Cerebellar nuclear complex (tissue), 1 donor: ENCODE results near the gene CST1.
"Not testable (repeated sequence)": the region's sequence is repeated elsewhere in the genome, so short reads cannot be mapped to it uniquely, and the experiment has no call there.

Source experiments
- DNase-seq, 2 experiments: peaks; one replicate each; lab custom pipeline; 2025; lab: John Stamatoyannopoulos, UW

CST1 gene

DNA sequence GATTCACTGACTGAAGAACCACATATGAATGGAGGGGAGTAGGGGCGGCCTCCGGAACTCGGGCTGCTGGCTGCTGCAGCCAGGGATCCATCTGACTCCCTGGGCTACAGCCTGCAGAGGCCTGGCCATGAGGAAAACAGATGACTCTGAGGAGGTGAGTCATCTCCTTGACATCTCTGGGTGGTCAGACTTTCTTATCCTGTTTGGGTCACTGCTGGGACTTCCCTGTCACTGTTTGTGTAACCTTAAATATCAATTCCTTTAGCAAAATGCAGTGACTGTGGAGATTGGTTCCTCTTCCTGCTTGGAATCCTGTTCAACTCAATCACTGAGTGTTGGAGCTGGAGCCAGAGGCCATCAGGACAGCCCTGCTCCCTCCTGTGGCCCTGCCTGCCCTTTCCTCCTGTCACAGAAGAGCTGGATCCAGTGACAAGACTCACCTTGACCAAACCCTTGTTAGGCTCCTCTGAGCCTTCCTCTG, 4.4 kb upstream of the CST1 start:
- DNase-seq, result not testable (repeated sequence)

- DNase-seq, result no peak
Observed at GRCh38 chr20:23754731-23755130, 4.0 kb upstream of the CST1 start.

GRCh38 chr20:23753589-23753988, 2.9 kb upstream of the CST1 start:
- no peak for DNase-seq

DNA sequence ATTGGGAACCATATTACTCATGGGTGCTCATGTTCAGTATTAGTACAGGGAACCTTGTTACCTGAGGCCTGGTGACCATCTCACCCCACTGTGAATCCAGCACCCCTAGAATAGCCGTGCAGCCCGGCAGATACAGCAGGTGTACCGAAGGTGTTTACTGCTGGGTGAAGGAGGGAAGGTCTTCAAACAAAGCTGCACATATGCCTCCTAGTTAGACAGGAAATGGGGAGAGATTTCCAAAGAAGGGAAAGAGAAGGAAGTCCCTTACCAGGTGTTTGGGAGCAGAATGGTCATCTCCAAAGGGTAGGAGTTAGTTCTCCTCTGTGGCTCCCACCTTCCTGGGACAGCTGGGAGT, 2.4 kb upstream of the CST1 start:
- no peak for DNase-seq

- no peak for DNase-seq
Observed at GRCh38 chr20:23752481-23753193, 1.9 kb upstream of the CST1 start.

DNA sequence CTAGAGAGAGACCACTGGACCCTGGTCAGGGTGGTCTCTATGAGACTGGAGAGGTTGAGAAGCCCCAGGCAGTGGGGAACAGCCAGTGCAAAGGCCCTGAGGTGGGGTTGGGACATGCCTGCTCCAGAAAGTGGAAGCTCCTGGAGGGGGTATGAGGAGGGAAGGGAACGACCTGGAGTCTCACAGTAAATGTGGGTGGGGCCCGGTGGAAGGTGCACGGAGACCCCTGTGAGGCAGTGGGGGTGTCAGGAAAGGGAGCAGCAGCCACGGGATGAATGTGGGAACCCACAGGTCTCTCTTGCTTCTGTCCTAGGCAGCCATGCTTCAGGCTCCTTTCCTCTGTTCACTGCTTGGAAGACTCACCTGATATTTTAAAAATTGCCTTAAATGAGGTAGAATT, 1.3 kb upstream of the CST1 start:
- no peak for DNase-seq

DNA sequence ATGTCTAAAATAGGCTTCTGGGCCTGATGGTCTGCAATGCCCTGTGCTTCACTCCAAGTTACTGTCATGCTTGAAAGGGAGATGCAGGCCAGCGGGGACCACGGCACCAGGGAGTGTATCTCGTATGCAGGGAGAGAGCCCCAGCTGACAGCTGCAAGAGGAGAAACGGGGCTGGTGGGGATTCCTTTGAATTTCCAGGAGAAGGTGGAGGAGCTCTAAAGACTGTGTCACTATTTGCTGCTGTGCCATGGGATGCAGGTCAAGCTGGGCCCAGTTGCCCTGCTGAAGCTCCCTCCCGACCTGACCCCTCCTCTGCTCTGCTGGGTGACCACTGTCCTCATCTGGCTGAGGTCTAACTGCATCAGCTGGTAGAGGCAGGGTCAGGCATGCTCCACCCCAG, 989 bp downstream of the CST1 start:
- no peak for DNase-seq

DNA sequence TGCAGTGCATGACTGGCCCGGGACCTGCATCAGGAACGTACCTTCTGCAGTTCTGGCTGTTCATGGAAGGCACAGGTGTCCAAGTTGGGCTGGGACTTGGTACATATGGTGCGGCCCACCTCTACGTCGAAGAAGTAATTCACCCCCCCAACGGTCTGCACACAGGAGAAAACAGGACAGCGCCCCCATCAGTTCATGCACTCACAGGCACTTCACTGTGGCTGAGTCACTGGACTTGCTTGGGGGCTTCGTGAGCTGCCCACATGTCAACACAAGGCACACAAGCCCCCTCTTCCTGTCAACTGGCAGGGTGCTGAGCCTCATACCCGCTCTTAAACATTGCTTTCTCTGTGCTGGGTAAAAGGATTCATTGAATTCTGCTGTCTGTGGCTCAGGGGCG, 1.8 kb downstream of the CST1 start:
- DNase-seq, result not testable (repeated sequence)

DNA sequence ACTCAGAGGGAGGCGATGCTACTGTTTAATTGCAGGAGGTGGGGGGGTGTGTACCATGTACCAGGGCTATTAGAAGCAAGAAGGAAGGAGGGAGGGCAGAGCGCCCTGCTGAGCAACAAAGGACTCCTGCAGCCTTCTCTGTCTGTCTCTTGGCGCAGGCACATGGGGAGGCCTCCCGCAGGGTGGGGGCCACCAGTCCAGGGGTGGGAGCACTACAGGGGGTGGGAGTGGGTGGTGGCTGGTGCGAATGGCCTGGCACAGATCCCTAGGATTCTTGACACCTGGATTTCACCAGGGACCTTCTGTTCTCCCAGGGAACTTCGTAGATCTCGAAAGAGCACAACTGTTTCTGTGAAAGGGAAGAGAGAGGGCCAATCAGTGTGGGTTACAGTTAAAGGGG, 3.2 kb downstream of the CST1 start:
- not testable (repeated sequence) for DNase-seq

DNA sequence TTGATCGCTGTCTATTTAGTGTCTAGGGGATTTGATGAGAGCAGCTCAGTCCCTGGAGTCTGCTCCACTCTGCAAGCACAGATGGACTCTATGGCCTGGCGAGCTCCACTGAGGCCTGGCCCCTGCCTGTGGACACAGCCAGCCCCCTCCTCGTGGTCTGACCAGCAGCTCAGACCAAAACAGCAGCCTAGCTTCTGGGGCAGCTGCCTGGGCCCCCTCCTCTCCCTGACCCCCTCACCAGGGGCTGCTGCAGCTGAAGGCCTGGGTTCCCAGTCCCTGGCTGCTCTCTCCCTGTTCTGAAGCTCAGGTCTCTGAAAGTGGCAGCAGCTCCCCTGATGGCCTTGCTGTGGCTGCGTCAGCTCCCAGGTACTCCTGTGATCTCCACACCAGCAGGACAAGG, 3.6 kb downstream of the CST1 start:
- not testable (repeated sequence) for DNase-seq

GRCh38 chr20:23746321-23746720, 4.4 kb downstream of the CST1 start:
- DNase-seq, result no peak

GRCh38 chr20:23745247-23745646, 5.5 kb downstream of the CST1 start:
- DNase-seq, result no peak

DNA sequence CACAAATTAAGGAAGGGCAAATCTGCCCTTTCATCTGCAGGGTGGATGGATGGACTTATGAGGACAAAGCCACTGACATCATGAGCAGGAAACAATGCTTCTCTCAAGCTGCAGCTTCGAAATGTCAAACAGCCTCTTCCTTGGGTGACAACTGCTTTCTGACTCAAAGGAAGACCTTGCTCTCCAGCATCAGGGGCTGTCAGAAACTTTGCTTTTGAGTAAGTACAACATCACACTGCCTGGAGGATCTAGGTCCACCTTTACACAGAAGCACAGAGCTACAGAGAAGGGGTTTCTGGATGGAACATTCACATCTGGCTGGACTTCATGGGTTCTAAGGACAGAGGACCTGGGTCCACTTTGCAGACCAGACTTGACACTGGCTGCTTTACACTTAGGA, 5.9 kb downstream of the CST1 start:
- no peak for DNase-seq

GRCh38 chr20:23735391-23735790, 15.3 kb downstream of the CST1 start:
- DNase-seq, result not testable (repeated sequence)

DNA sequence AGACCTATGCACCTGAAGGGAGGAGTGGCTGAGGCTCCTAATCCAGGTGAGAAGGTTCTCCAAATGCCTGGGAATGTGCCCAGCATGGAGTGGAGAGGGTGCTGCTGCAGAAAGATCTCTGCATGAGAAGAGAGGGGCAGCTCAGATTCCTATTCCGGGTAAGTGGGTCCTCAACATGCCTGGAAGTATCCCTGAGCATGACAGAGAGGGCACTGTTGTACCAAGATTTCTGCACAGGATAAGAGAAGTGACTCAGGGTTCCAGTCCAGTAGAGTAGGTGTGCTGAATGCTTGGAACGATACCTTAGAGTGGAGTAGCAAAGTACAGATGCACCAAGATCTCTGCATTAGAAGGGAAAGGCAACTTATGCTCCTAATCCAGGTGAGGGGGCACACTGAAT, 15.8 kb downstream of the CST1 start:
- DNase-seq, result not testable (repeated sequence)

DNA sequence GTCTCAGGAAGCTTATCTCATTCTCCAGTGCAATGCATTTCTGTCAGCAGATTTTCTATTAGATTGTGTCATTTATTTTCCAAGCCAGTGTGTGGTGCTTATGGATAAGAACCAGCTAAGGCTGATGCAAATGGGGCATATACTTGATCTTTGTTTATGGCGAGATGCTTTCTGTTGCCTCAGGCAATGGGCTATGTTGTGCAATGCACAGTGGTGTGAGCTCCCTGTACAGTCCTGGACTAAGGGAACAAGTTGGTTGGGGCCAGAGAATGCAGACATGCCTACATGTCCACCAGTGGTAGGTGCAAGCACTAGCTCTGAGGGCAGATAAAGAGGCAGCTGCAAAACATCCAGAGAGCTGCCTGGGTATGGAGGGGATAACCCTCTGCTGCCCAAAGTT, 16.3 kb downstream of the CST1 start:
- not testable (repeated sequence) for DNase-seq

DNA sequence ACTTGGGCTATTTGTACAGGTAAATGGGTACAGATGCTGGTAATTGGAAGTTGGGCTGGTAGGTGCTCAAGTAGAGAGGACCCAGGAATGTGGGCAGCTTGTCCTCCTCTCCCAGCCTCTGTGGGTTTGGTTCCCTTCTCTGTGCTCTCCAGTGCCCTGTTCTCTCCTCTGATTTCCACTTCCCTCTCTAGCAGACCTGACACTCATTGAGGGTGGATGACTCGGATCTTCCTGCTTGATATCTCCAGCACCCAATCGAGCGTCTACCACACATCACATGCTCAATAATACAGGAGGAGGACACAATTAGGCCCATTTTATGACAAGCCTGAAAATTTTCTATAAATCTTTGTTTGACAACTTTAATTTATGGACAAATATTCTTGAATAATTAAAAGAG, 23.7 kb downstream of the CST1 start:
- no peak for DNase-seq

DNA sequence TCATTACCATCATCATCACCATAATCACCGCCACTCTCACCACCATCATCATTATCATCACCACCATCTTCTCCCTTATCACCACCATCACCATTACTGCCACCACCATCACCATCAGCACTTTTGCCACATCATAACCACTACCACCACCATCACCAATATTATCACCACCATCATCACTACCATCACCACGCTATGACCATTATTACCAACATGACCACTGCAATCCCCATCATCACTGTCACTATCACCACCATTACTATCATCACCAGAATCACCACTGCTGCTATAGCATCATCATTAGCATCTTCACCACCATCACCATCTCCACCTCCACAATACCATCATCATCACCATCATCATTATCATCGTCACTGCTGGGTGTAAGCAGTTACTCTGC, 25.6 kb downstream of the CST1 start:
- DNase-seq, result no peak

DNA sequence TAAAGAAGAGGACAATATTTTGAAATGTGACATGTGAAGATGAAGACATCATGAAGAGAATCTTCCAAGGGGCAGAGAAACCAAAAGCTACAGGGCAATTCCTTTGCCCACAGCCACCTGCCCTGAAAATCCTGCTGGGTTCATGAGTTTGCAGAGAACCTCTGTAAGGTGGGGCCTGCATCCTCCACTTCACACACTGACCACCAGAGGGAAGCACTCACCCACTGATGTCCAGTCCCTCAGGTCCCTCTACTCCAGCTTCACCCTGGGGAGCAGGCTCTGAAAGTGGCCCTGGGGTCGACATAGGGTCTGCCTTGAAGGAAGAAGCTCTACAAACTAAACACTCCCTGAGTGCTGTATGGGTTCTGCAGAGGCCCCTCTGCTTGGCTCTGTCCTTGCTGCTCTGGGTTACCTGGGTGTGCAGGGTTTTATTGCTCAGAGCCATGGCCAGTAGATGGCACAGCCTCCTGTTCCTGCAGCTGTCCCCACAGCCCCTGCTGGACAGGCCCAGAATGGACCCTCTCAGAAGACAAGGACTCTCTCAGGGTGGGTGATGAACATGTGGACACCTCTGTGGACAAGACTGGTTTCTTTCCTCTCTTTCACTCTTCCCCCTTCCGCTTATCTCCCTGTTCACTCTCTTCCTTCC, 27.0 kb downstream of the CST1 start:
- DNase-seq, result not testable (repeated sequence)

GRCh38 chr20:23722851-23723250, 27.9 kb downstream of the CST1 start:
- not testable (repeated sequence) for DNase-seq

DNA sequence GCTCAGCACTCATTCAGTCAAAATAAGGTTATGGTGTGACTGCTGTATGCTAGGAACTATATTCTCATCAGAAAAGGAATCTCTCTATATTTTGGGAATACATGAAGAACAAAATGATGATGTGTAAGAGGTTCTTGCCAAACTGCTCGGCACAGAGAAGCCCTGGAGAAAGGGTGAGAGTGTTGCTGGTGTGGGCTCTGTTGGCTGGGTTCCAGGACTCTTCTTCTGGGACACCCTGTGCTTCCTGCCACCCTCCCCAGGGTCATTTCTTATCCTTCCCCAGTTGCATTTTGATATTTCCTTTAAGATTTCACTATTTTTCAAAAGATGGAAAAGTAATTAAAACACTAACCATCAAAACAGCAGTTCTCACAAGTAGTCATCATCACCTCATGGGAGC, 28.8 kb downstream of the CST1 start:
- DNase-seq, result no peak

- DNase-seq, result not testable (repeated sequence)
Observed at GRCh38 chr20:23719351-23719750, 31.4 kb downstream of the CST1 start.

DNA sequence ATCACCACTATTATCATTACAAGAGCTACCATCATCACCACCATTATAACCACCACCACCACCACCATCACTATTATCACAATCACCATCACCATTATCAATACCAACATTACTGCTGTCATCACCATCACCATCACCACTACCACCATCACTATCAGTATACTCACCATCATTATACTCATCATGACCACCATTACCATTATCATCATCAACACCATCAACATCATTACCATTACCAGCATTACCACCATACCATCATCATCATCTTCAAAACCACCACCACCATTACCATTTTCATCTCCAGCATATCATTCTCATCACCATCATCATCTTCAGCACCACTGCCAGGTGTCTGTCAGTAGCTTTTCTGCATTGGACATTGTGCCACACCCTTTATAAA, 39.0 kb downstream of the CST1 start:
- DNase-seq, result not testable (repeated sequence)

DNA sequence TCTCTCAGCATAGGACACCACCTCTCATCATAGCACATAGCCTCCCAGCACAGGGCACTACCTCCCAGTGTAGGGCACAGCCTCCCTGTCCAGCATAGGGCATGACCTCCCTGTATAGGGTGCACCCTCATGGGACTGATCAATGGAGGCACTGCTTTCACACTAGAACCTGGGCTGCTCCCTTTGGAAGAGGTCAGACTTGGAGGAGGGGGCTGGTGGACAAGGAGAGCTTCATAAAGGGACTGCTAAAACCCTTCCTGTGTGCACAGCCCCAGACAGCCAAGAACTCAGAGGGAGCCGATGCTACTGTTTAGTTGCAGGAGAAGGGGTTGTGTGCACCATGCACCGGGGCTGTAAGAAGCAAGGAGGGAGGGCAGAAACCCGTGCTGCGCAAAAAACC, 40.0 kb downstream of the CST1 start:
- no peak for DNase-seq
